HG03280 (cell line): ENCODE data around the gene GSG1L.
"Not testable (repeated sequence)": the region's sequence is repeated elsewhere in the genome, so short reads cannot be mapped to it uniquely, and the experiment has no call there.

Experiments
- ATAC-seq: cut with Tn5 transposase; IDR thresholded peaks from one replicate; pipeline ENCODE4 v1.9.1; 2021; ENCODE audit warnings: mild to moderate bottlenecking, moderate library complexity; ENCODE audit not compliant: unreplicated experiment

GSG1L gene

GRCh38 chr16:27917949-27918348, 145.6 kb downstream of the GSG1L start:
- no peak for ATAC-seq

DNA sequence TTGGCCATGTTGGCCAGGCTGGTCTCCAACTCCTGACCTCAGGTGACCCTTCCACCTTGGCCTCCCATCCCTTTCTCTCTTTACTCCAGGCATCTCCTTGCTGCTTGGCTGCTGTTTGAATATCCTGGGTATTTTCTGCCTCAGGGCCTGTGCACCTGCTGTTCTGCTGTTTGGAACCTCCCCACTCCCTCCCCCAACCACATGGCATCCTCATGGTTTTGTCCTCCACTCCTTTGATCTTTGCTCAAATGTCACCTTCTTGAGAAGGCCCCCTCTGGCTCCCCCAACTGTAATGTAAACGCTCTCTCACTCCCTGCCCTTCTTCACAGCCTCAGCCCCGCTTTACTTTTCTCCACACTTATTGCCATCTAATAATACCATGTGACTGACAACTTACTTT, 152.0 kb downstream of the GSG1L start:
- no peak for ATAC-seq

DNA sequence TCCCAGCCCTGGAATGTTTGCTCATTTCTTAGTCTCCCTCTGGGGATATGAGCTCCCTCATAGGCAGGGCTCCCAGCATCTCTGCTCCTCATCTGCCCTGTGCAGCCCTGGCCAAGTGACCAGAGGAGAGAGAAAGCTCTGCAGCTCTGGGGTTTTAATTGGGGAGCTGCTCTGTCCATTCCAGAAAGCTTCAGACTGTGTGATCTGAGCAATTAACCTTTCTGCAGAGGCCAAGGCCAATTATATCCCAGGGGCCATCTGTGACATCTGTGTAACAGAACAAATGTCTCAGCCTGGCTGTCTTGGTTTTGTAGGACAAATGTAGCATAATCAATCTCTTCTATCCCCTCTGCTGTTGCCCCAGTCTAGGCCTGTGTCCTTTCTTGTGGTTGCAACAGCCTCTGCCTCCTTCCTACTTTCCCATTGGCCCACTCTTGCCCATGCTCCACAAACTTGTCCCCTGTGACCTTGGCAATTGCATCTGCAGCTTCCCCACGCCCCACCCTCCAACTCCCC, 156.0 kb downstream of the GSG1L start:
- ATAC-seq = no peak

GRCh38 chr16:27906883-27907282, 156.6 kb downstream of the GSG1L start:
- no peak for ATAC-seq

GRCh38 chr16:27903046-27903655, 160.4 kb downstream of the GSG1L start:
- no peak for ATAC-seq

- no peak for ATAC-seq
These were observed 161.0 kb downstream of the GSG1L start for GRCh38 chr16:27902551-27902950.

DNA sequence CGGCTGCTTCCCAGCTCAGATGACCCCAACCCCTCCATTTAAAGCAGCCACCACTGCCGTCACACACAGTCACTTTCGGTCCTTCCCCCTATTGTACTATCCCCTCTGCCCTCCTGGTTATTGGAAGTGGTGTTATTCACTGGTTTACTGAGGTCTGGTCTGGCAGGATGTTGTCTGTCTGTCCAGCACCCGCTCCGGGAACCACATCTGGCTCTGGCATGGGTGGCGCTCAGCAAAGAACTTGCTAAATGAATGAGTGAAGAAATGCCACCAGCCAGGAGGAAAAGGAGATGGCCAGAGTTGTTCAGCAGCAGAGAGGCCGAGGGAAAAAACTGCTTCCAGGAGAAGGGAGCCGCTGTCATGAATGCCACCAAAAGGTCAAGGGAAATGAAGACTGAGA, 161.6 kb downstream of the GSG1L start:
- no peak for ATAC-seq

GRCh38 chr16:27899736-27900135, 163.8 kb downstream of the GSG1L start:
- ATAC-seq = no peak

GRCh38 chr16:27894386-27894785, 169.1 kb downstream of the GSG1L start:
- no peak for ATAC-seq

DNA sequence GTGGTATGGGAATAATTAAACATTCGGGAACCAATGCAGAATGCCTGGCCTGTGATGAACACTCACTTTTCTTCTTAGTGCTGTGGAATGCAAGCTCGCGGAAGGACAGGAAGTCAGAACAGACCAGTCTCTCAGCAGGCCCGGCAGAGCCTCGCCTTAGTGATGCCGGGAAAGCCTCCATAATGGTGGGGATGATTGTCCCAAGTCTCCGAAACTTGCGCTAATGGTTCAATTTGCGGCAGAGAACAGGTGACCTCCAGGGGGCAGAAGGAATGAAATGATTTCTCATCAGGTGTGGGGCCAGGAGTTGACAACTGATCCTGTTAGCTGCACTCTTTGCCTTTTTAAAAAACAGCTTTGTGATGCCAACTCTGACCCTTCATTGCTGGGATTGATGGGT, 170.6 kb downstream of the GSG1L start:
- ATAC-seq = no peak

GRCh38 chr16:27890866-27891265, 172.6 kb downstream of the GSG1L start:
- no peak for ATAC-seq

DNA sequence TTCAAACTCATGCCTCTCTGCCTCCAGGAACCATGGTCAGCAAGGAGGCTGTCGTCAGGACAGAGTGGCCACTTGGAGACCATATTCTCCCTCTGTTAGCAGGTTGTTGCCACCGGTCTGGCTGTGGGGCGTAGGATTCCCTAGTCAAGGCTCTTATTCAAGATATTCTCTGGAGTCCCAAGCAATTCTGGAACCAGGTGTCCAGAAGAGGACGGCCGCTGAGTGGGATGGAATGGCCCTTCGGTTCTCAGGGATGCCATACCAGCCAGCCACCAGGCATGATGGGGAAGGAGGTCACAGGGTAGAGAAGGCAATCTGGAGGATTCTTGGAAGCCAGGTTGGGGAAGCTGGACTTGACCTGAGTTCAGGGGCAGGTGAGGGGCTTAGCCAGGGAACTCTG, 173.5 kb downstream of the GSG1L start:
- ATAC-seq = no peak

DNA sequence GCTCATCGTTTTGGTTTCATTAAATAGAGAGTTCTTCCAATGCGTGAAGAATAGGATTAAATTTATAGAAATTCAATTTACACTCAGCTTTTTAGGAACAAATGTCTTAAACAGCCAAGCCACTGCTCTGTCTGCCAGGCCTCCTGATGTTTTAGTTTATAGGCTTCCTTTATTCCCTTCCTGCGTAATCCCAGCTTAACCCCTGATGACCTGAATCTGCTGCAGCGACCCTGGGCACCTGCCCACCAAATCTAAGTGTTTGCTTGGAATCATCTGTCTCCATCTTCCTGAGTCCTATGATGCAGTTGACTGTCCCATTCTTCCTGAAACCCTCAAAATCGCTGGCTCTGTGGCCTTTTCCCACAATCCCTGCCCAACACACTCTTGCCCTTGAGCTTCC, 179.9 kb downstream of the GSG1L start:
- ATAC-seq = no peak

DNA sequence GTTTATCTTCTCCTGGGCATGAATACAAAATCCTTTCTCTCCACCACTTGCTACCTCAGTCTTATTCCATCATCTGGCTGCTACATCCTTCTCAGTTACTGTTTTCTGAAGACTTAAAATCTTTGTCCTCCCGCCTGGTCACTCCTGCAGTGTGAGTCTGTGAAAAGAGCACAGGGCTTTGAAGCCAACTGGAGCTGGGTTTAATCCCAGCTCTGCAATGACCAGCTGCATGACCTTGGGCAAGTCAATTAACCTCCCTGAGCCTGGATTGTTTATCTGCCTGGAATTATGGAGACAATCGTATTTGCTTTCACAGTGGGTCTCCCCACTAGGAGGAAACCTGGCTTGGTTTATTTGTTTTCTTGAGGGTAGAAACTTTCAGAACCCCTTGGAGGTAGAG, 183.2 kb downstream of the GSG1L start:
- no peak for ATAC-seq

- ATAC-seq = no peak
These were observed 183.8 kb downstream of the GSG1L start for GRCh38 chr16:27879601-27880247.

- ATAC-seq = not testable (repeated sequence)
These were observed 190.9 kb downstream of the GSG1L start for GRCh38 chr16:27872627-27873026.

- ATAC-seq = no peak
These were observed 193.3 kb downstream of the GSG1L start for GRCh38 chr16:27870116-27870798.

DNA sequence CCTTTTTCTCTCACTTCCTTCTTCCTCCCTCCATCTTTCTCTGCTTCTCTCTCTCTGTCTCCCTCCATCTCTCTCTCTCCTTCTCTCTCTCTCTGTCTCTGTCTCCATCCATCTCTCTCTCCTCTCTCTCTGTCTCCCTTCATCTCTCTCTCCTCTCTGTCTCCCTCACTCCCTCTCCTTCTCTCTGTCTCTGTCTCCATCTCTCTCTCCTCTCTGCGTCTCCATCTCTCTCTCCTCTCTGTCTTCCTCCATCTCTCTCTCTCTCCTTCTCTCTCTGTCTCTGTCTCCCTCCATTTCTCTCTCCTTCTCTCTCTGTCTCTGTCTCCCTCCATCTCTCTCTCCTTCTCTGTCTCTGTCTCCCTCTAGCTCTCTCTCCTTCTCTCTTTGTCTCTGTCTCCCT, 194.1 kb downstream of the GSG1L start:
- ATAC-seq = no peak

GRCh38 chr16:27868180-27868579, 195.3 kb downstream of the GSG1L start:
- no peak for ATAC-seq

- no peak for ATAC-seq
These were observed 196.1 kb downstream of the GSG1L start for GRCh38 chr16:27867122-27868110.

DNA sequence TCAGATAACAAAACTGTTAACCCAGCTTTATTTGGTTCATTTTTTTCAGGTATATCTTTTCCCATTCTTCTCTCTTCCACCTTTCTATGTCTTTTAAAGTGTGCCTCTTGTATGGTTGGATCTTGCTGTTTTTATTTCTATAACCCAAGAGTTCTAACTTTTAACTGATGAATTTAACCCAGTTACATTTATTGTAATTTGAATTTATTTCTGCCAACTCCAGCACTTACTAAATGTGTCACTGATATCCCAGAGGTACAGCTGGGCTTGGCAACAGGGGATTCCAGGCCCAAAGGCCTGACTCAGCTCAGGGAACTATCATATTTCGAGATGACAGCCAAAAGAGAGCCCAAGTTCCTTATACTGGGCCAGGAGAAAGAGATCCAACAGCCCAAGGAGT, 200.1 kb downstream of the GSG1L start:
- no peak for ATAC-seq
